Motor neuron (in vitro differentiated cells): ENCODE measurements around the gene NR1D2. TPM values are rescaled to one million over a fixed set of nuclear protein-coding genes. Genes with fewer than 3 reads are reported as not detected.
A peak's percentile ranks its signal among the peaks of the same experiment; 100 is the strongest.
"Not testable (repeated sequence)": the region's sequence is repeated elsewhere in the genome, so short reads cannot be mapped to it uniquely, and the experiment has no call there.

ENCODE experiments used
- ATAC-seq, 8 experiments: fragments of 200-7000 bp; cut with Tn5 transposase; replicated peaks in 6 of 8; 2 replicates each; pipeline ENCODE4 v1.8.0; 2021; ENCODE audit warnings: mild to moderate bottlenecking in 8 of 8, moderate library complexity in 8 of 8
- H3K27ac ChIP-seq, 2 donors: fragments of 250-450 bp; sonication (Bioruptor Pico); 2 replicates each; pipeline ENCODE4 v1.9.0; 2021; ENCODE audit warnings: antibody characterized with exemption in 2 of 2, mild to moderate bottlenecking in 2 of 2, moderate library complexity in 1 of 2
- H3K4me1 ChIP-seq, 2 donors: fragments of 250-450 bp; sonication (Bioruptor Pico); replicated peaks in 1 of 2; 2 replicates each; pipeline ENCODE4 v1.6.1; 2021; ENCODE audit warnings: antibody characterized with exemption in 2 of 2, mild to moderate bottlenecking in 2 of 2, moderate library complexity in 1 of 2
- H3K4me3 ChIP-seq, 5 donors: fragments of 250-450 bp; sonication (Bioruptor Pico); 2 replicates each; pipeline ENCODE4 v1.9.0; 2021; ENCODE audit warnings: antibody characterized with exemption in 5 of 5, mild to moderate bottlenecking in 5 of 5, moderate library complexity in 4 of 5
- WGBS, 10 experiments: fragments of 450-650 bp; shearing (Covaris generic); methylation state at CpG; one replicate each; pipeline ENCODE4 v1.0.0; 2022; 5-methylcytosine and 5-hydroxymethylcytosine counted together
- in situ Hi-C, 9 experiments: fragments of 400-800 bp; cut with MboI; loops; one replicate each; pipeline ENCODE4 v1.15.0; 2021; ENCODE audit warnings: low sequenced_read_pairs in 9 of 9, low pct_unique_long_range_greater_than_20kb in 2 of 9; ENCODE audit not compliant: unreplicated experiment in 9 of 9
- total RNA-seq, 8 experiments: library from RNA; unstranded; fragments of 300-600 nt; gene quantifications; 2 replicates each; pipeline versions ENCODE4 v1.2.3 to v1.2.4, GENCODE V29; 2022

NR1D2 gene
- total RNA-seq, 8 experiments from 2014 or later, result 9.9 to 41.3 (median 16.6) TPM

- in situ Hi-C loops, ATAC-seq: not testable (repeated sequence)
- WGBS, 10 experiments, result 0 to 5% (median 0%) methylated on average over 1 to 6 of the region's 21 CpGs; no CpG with 5 or more reads in 3 of the 10 experiments
- Histone ChIP-seq H3K4me3 (peak overlapping the region; percentile 69 to 95 (median 70)), H3K4me1 (peaks cover 20 to 29% of the 10 kb centered on the region in 2 donors), H3K27ac (peak overlapping the region; percentile 67 to 91)
Observed at GRCh38 chr3:23917679-23918303, 27.3 kb upstream of the NR1D2 start.

DNA sequence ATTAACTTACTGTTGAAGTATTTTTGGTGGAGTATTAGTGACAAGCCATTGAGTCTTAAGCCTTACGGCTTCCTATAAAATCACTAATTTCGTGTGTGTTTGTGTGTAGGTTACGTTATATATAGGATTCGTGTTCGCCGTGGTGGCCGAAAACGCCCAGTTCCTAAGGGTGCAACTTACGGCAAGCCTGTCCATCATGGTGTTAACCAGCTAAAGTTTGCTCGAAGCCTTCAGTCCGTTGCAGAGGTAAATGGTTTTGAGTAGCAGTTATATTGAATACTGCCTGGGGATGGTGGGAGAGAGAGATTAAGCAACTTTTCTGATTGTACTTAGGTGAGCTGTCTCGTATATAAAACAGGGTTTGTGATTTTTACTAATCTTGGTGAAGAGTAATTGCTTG lies 26.8 kb upstream of the NR1D2 start:
- Histone ChIP-seq H3K4me3 (peak overlapping the region; percentile 69 to 95 (median 70)), H3K4me1 (peaks cover 20 to 29% of the 10 kb centered on the region in 2 donors)
- in situ Hi-C loops, ATAC-seq, H3K27ac ChIP-seq: not testable (repeated sequence)
- WGBS, 10 experiments, result 0 to 40% (median 18%) methylated on average over 2 to 11 of the region's 12 CpGs; no CpG with 5 or more reads in 1 of the 10 experiments

DNA sequence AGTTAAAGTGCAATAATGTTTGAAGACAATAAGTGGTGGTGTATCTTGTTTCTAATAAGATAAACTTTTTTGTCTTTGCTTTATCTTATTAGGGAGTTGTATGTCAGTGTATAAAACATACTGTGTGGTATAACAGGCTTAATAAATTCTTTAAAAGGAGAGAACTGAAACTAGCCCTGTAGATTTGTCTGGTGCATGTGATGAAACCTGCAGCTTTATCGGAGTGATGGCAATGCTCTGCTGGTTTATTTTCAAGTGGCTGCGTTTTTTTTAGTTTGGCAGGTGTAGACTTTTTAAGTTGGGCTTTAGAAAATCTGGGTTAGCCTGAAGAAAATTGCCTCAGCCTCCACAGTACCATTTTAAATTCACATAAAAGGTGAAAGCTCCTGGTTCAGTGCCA lies 25.5 kb upstream of the NR1D2 start:
- Histone ChIP-seq H3K4me1 (peaks cover 16 to 17% of the 10 kb centered on the region in 2 donors), H3K27ac (no peak overlapping the region), H3K4me3 (no peak overlapping the region)
- 25 to 100% (median 93%) methylated on average over 1 to 2 of the region's 2 CpGs; no CpG with 5 or more reads in 4 of the 10 experiments for WGBS, 10 experiments
- in situ Hi-C loops, result no loop called here
- ATAC-seq, result no peak

GRCh38 chr3:23920151-23920655 lies 24.9 kb upstream of the NR1D2 start:
- in situ Hi-C loops, result no loop called here
- H3K4me1 ChIP-seq, result peaks cover 11% of the 10 kb centered on the region in 2 donors
- no peak for ATAC-seq
- H3K27ac ChIP-seq, result no peak overlapping the region
- no peak overlapping the region for H3K4me3 ChIP-seq
- WGBS, 10 experiments, result 58 to 100% (median 89%) methylated on average over 2 to 5 of the region's 5 CpGs

DNA sequence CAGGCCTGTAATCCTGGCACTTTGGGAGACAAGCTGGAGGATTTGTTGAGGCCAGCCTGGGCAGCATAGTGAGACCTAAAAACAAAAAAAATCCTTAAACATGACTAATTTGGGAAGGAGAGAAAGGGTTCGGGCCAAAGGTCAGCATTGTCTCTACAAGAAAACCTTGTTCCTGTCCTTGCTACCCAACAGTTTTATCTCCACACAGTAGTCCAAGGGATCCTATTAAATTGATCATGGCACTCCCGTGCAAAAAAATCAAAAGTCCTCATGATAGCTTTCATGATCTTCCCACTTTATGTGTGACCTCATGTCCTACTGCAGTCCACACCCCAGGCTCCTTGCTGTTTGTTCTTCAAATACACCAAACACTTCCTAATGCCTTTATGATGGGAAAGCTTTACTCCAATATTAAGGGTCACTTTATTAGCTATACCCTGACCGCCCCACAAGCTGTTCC lies 24.0 kb upstream of the NR1D2 start:
- Histone ChIP-seq H3K27ac (no peak overlapping the region), H3K4me1 (peaks cover 6 to 10% of the 10 kb centered on the region in 2 donors), H3K4me3 (no peak overlapping the region)
- no peak for ATAC-seq
- 14 to 100% (median 100%) methylated on average over 1 to 3 of the region's 3 CpGs; no CpG with 5 or more reads in 2 of the 10 experiments for WGBS, 10 experiments
- in situ Hi-C loops, result no loop called here

DNA sequence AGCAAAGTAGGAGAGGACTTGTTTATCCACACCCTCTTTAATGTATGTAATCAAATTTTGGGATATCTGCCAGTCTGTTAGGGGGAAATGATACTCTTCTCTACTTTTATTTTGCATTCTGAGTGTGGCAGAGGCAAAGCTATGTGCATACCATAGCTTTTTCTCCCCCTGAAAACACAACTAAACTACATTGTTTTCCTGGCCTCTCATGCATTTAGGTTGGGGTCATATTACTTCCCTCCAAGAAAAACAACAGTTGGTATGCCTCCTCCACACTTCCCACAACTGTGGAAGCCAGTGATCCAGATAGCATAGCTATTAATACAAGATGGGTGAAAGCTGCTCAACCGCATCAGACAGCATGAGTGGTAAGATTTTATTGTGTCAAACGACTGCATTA lies 21.3 kb upstream of the NR1D2 start:
- peak in 1 of 8 experiments; percentile 60 for ATAC-seq
- in situ Hi-C loops, result no loop called here
- Histone ChIP-seq H3K4me1 (peaks cover 3% of the 10 kb centered on the region in 2 donors), H3K27ac (no peak overlapping the region), H3K4me3 (no peak overlapping the region)
- 33 to 100% (median 80%) methylated on average over 1 to 2 of the region's 2 CpGs; no CpG with 5 or more reads in 5 of the 10 experiments for WGBS, 10 experiments

DNA sequence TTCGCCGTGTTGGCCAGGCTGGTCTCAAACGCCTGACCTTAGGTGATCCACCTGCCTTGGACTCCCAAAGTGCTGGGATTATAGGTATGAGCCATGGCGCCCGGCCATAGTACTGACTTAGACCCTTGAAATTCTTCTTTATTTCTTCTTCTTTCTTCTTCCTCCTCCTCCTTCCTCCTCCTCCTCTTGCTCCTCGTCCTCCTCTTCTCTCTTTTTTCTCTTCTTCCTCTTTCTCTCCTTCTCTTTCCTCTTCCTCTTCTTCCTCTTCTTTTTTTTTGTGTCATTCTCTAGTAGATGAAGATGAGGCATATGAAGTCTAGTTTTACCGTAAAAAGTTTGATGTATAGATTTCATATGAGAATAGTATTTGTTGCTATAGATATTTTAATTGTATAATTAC lies 18.8 kb upstream of the NR1D2 start:
- no peak overlapping the region for H3K27ac ChIP-seq
- H3K4me1 ChIP-seq, result no peaks in the 10 kb centered on the region
- WGBS, 10 experiments, result 77 to 95% (median 86%) methylated on average over 3 to 7 of the region's 7 CpGs; no CpG with 5 or more reads in 2 of the 10 experiments
- H3K4me3 ChIP-seq, result no peak overlapping the region
- in situ Hi-C loops, result no loop called here
- ATAC-seq, result no peak

- ATAC-seq, result no peak
- Histone ChIP-seq H3K27ac (no peak overlapping the region), H3K4me3 (no peak overlapping the region), H3K4me1 (no peaks in the 10 kb centered on the region)
- in situ Hi-C loops, result no loop called here
- 63 to 93% (median 75%) methylated on average over 2 to 3 of the region's 3 CpGs; no CpG with 5 or more reads in 1 of the 10 experiments for WGBS, 10 experiments
Observed at GRCh38 chr3:23926736-23927135, 18.4 kb upstream of the NR1D2 start.

GRCh38 chr3:23928524-23928923 lies 16.6 kb upstream of the NR1D2 start:
- Histone ChIP-seq H3K4me1 (no peaks in the 10 kb centered on the region), H3K4me3 (no peak overlapping the region), H3K27ac (no peak overlapping the region)
- WGBS, 10 experiments, result 66 to 95% (median 88%) methylated on average over 1 to 8 of the region's 8 CpGs
- ATAC-seq, result no peak
- in situ Hi-C loops, result no loop called here

- WGBS, 10 experiments, result 25 to 100% (median 80%) methylated on average over 1 to 3 of the region's 3 CpGs; no CpG with 5 or more reads in 1 of the 10 experiments
- H3K4me3 ChIP-seq, result no peak overlapping the region
Observed at GRCh38 chr3:23931597-23931996, 13.5 kb upstream of the NR1D2 start.

GRCh38 chr3:23932571-23932970 lies 12.5 kb upstream of the NR1D2 start:
- ATAC-seq, result no peak
- Histone ChIP-seq H3K4me1 (no peaks in the 10 kb centered on the region), H3K27ac (no peak overlapping the region), H3K4me3 (no peak overlapping the region)
- 50 to 100% (median 100%) methylated on average over 1 to 4 of the region's 4 CpGs; no CpG with 5 or more reads in 2 of the 10 experiments for WGBS, 10 experiments
- in situ Hi-C loops, result no loop called here

More at GRCh38 chr3:23931597-23931996, 13.5 kb upstream of the NR1D2 start:
- in situ Hi-C loops, result no loop called here
- Histone ChIP-seq H3K27ac (no peak overlapping the region), H3K4me1 (no peaks in the 10 kb centered on the region)
- ATAC-seq, result no peak

DNA sequence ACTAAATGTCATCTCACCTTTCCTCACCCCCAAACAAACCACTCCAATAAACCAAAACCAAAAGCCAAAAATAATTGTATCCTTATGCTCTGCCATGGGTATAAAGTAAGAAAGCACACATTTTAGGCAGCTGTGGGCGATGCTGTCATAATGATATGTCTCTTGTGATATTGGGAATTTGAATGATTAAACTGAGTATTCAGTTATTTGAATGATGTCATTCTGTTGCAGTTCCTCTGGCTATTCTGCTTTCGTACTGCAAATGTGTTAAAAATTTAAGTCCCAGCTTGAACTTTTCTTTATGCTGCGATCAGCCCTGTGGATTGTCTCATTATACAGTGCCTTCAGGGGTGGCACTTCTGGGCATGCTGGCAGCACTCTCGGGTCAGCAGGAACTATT lies 10.8 kb upstream of the NR1D2 start:
- 64 to 88% (median 80%) methylated on average over 1 to 3 of the region's 4 CpGs; no CpG with 5 or more reads in 1 of the 10 experiments for WGBS, 10 experiments
- Histone ChIP-seq H3K27ac (no peak overlapping the region), H3K4me3 (no peak overlapping the region), H3K4me1 (no peaks in the 10 kb centered on the region)
- peak in 1 of 8 experiments; percentile 25 for ATAC-seq
- in situ Hi-C loops, result no loop called here

DNA sequence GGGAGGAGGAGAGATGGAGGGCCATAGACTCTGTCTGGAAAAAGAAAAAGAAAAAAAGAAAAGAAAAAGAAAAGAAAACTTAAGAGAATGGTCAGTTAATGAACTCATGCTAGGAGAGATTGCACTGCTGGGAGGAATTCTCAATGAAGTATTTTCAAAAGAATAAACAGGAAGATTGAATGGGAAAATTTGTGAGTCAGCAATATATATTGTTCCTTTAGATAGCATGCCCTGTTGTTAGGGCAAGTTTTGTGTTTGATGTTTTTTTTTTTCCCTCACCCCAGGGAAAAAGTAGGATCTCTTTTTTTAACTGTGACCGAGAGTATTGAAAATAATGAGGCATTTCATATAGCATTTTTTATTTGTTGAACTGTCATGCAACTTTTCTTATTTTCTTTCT lies 7.8 kb upstream of the NR1D2 start:
- in situ Hi-C loops, result no loop called here
- H3K4me3 ChIP-seq, result no peak overlapping the region
- no peak for ATAC-seq
- 38 to 100% (median 88%) methylated on average over 1 of the region's 1 CpG for WGBS, 10 experiments
- H3K27ac ChIP-seq, result no peak overlapping the region
- H3K4me1 ChIP-seq, result peaks cover 0 to 2% of the 10 kb centered on the region in 2 donors

- no peak for ATAC-seq
- in situ Hi-C loops, result no loop called here
Observed at GRCh38 chr3:23938688-23939087, 6.4 kb upstream of the NR1D2 start.

More at GRCh38 chr3:23938688-23939087, 6.4 kb upstream of the NR1D2 start:
- Histone ChIP-seq H3K27ac (no peak overlapping the region), H3K4me3 (no peak overlapping the region), H3K4me1 (peaks cover 0 to 3% of the 10 kb centered on the region in 2 donors)
